ENCODE data around the gene TEX36.
"Not testable (repeated sequence)": the region's sequence is repeated elsewhere in the genome, so short reads cannot be mapped to it uniquely, and the experiment has no call there.

TEX36 gene

GRCh38 chr10:125692196-125692595, 9.2 kb upstream of the TEX36 start:
- no peak for DNase-seq (ENCODE audit: low spot score)

GRCh38 chr10:125691160-125691981, 8.4 kb upstream of the TEX36 start:
- DNase-seq (ENCODE audit: low spot score): peak; percentile 96

GRCh38 chr10:125689955-125690569, 7.1 kb upstream of the TEX36 start:
- DNase-seq (ENCODE audit: low spot score): no peak

- DNase-seq (ENCODE audit: low spot score): no peak
Measured at GRCh38 chr10:125687507-125688185, 4.7 kb upstream of the TEX36 start.

- DNase-seq (ENCODE audit: low spot score): no peak
Measured at GRCh38 chr10:125684581-125684980, 1.6 kb upstream of the TEX36 start.

- DNase-seq (ENCODE audit: low spot score): no peak
Measured at GRCh38 chr10:125683821-125684220, 858 bp upstream of the TEX36 start.

- DNase-seq (ENCODE audit: low spot score): no peak
Measured at GRCh38 chr10:125679436-125679835, 3.5 kb downstream of the TEX36 start.

- DNase-seq (ENCODE audit: low spot score): no peak
Measured at GRCh38 chr10:125672884-125673283, 10.1 kb downstream of the TEX36 start.

GRCh38 chr10:125662584-125662983, 20.4 kb downstream of the TEX36 start:
- peak; percentile 2 for DNase-seq (ENCODE audit: low spot score)

- DNase-seq (ENCODE audit: low spot score): peak; percentile 48
Measured at GRCh38 chr10:125661941-125662515, 20.9 kb downstream of the TEX36 start.

GRCh38 chr10:125661431-125661940, 21.5 kb downstream of the TEX36 start:
- DNase-seq (ENCODE audit: low spot score): no peak

GRCh38 chr10:125659071-125659470, 23.9 kb downstream of the TEX36 start:
- no peak for DNase-seq (ENCODE audit: low spot score)

GRCh38 chr10:125656523-125656922, 26.4 kb downstream of the TEX36 start:
- DNase-seq (ENCODE audit: low spot score): no peak

GRCh38 chr10:125653113-125653512, 29.9 kb downstream of the TEX36 start:
- DNase-seq (ENCODE audit: low spot score): not testable (repeated sequence)

GRCh38 chr10:125646311-125646710, 36.7 kb downstream of the TEX36 start:
- DNase-seq (ENCODE audit: low spot score): no peak

GRCh38 chr10:125641398-125641797, 41.6 kb downstream of the TEX36 start:
- DNase-seq (ENCODE audit: low spot score): no peak

GRCh38 chr10:125640653-125641052, 42.3 kb downstream of the TEX36 start:
- no peak for DNase-seq (ENCODE audit: low spot score)

- DNase-seq (ENCODE audit: low spot score): no peak
Measured at GRCh38 chr10:125639846-125640245, 43.1 kb downstream of the TEX36 start.

- DNase-seq (ENCODE audit: low spot score): no peak
Measured at GRCh38 chr10:125638555-125638954, 44.4 kb downstream of the TEX36 start.

GRCh38 chr10:125637496-125637895, 45.5 kb downstream of the TEX36 start:
- no peak for DNase-seq (ENCODE audit: low spot score)

- no peak for DNase-seq (ENCODE audit: low spot score)
Measured at GRCh38 chr10:125634606-125635005, 48.4 kb downstream of the TEX36 start.

GRCh38 chr10:125633517-125633999, 49.4 kb downstream of the TEX36 start:
- peak; percentile 27 for DNase-seq (ENCODE audit: low spot score)
